Spleen (tissue), 11 donors: Measurements from ENCODE around the gene COL1A2. TPM values are rescaled to one million over a fixed set of nuclear protein-coding genes. Genes with fewer than 3 reads are reported as not detected.
A peak's percentile ranks its signal among the peaks of the same experiment; 100 is the strongest.

Experiments used
- DNase-seq: peaks from one replicate; pipeline ENCODE4 v3.0.0-alpha.2; 2020
- H3K27ac ChIP-seq, 8 donors: fragments of 200-600 bp; sonication (generic) in 7 of 8; 1 replicate in 4 of 8; 2 replicates in 4 of 8; pipeline versions ENCODE4 v1.5.0 to v1.8.0; 2016 to 2021; ENCODE audit warnings: inconsistent platforms in 4 of 8, mild to moderate bottlenecking in 4 of 8, moderate library complexity in 1 of 8
- H3K27me3 ChIP-seq, 7 donors: fragments of 200-600 bp; sonication (generic) in 6 of 7; replicated peaks in 1 of 7; 1 replicate in 4 of 7; 2 replicates in 3 of 7; pipeline versions ENCODE4 v1.5.0 to v1.8.0; 2016 to 2021; ENCODE audit warnings: inconsistent platforms in 3 of 7, mild to moderate bottlenecking in 1 of 7
- H3K36me3 ChIP-seq, 6 donors: fragments of 200-600 bp; sonication (generic) in 5 of 6; 1 replicate in 4 of 6; 2 replicates in 2 of 6; pipeline versions ENCODE4 v1.5.0 to v1.8.0; 2016 to 2021; ENCODE audit warnings: inconsistent platforms in 2 of 6
- H3K4me1 ChIP-seq, 6 donors: fragments of 200-600 bp; sonication (generic) in 5 of 6; 1 replicate in 3 of 6; 2 replicates in 3 of 6; pipeline versions ENCODE4 v1.5.0 to v1.8.0; 2016 to 2021; ENCODE audit warnings: inconsistent platforms in 3 of 6
- H3K4me3 ChIP-seq, 8 donors: fragments of 200-600 bp; sonication (generic) in 7 of 8; 1 replicate in 4 of 8; 2 replicates in 4 of 8; pipeline versions ENCODE4 v1.5.0 to v1.8.0; 2016 to 2021; ENCODE audit warnings: inconsistent platforms in 4 of 8, mild to moderate bottlenecking in 4 of 8, moderate library complexity in 2 of 8
- H3K9me3 ChIP-seq, 8 donors: fragments of 200-600 bp; sonication (generic) in 7 of 8; 1 replicate in 4 of 8; 2 replicates in 4 of 8; pipeline versions ENCODE4 v1.5.0 to v1.8.0; 2016 to 2021; ENCODE audit warnings: inconsistent platforms in 4 of 8
- CTCF ChIP-seq, 11 experiments: fragments of 200-600 bp in 7 of 11; fragments of 450-650 bp in 4 of 11; sonication (generic) in 4 of 11; IDR thresholded peaks in 8 of 11; conservative IDR thresholded peaks in 3 of 11; 1 replicate in 7 of 11; 2 replicates in 4 of 11; pipeline versions ENCODE4 v1.4.0 to v1.8.0; 2016 to 2021; ENCODE audit warnings: antibody characterized with exemption in 11 of 11, inconsistent platforms in 4 of 11, mild to moderate bottlenecking in 1 of 11
- POLR2A ChIP-seq, 3 donors: fragments of 450-650 bp; IDR thresholded peaks; one replicate each; pipeline ENCODE4 v1.5.1; 2017; ENCODE audit warnings: antibody characterized with exemption in 3 of 3, mild to moderate bottlenecking in 1 of 3
- POLR2AphosphoS5 ChIP-seq, 3 donors: sonication (generic); formaldehyde crosslinking; IDR thresholded peaks; one replicate each; pipeline ENCODE4 v1.5.1; 2017; ENCODE audit warnings: antibody characterized with exemption in 3 of 3
- whole genome bisulfite sequencing, 5 donors: extraction: QIAGEN DNeasy Blood & Tissue Kit in 3 of 5; methylation state at CpG; one replicate each; pipeline versions ENCODE4 v1.1.5 to v1.1.7; 2013 to 2018; 5-methylcytosine and 5-hydroxymethylcytosine counted together
- intact Hi-C: fragments of 100-400 bp; cut with DNase I; formaldehyde crosslinking; loops from one replicate; pipeline ENCODE4 v1.15.0; 2023; ENCODE audit warnings: low total_unique reads
- polyA plus RNA-seq, 3 donors: library from polyadenylated mRNA; stranded (reverse); fragments of 200-250 nt; gene quantifications; one replicate each; pipeline ENCODE4 v1.2.1, GENCODE V29; 2013
- total RNA-seq, 7 donors: library from RNA; depleted of rRNA in 3 of 7; stranded (reverse); fragments of >200 nt in 3 of 7; fragmentation: NEBNext Ultra II Directional in 4 of 7; extraction: Animal tissue kit (Norgen Biotek cat#: 25700) in 4 of 7; gene quantifications; one replicate each; pipeline versions ENCODE4 v1.1.0 to v1.2.1, GENCODE V29; 2016 to 2021
- donor health status: healthy with polysubstance abuse.
- donor health status: DM: no; HTN: no; CAD: no; lungs with moderate emphysema.
- donor health status: DM: no; HTN: no; CAD: no.
- donor health status: Bipolar disorder and iron deficiency.
- donor health status: healthy.
- donor health status: DM: no; HTN: no; CAD: no.
- donor health status: DM: yes; HTN: yes; CAD: no.

Gene COL1A2
- total and polyA plus RNA-seq, 10 donors, result 39.7 to 228 (median 116) TPM

- no peaks in the 10 kb centered on the region for H3K4me1 ChIP-seq
- peaks cover 0 to 7% (median 0%) of the 10 kb centered on the region in 7 donors for H3K27me3 ChIP-seq
- H3K9me3 ChIP-seq, result no peaks in the 10 kb centered on the region
- DNase-seq, result no peak
- TF ChIP-seq CTCF (IDR thresholded peaks at IDR 0.05 in 8 of 11, conservative IDR thresholded peaks at IDR 0.05 in 3 of 11) (no peak), POLR2A (IDR thresholded peaks at IDR 0.05) (no peak), POLR2AphosphoS5 (IDR thresholded peaks at IDR 0.05) (no peak)
- intact Hi-C loops, result no loop called here
- H3K36me3 ChIP-seq, result no peaks in the 10 kb centered on the region
- WGBS, 5 donors, result 62 to 73% (median 68%) methylated on average over 3 of the region's 3 CpGs
- no peak overlapping the region for H3K4me3 ChIP-seq
- H3K27ac ChIP-seq, result peak overlapping the region in 5 of 8 donors; percentile 8 to 51 (median 29)
Measured at GRCh38 chr7:94439893-94440381, 45.2 kb downstream of the COL1A2 start.

GRCh38 chr7:94440451-94441039 lies 45.9 kb downstream of the COL1A2 start:
- Histone ChIP-seq H3K9me3 (no peaks in the 10 kb centered on the region), H3K4me1 (no peaks in the 10 kb centered on the region), H3K27ac (peak overlapping the region in 1 of 8 donors; percentile 51), H3K27me3 (peaks cover 0 to 7% (median 0%) of the 10 kb centered on the region in 7 donors), H3K36me3 (no peaks in the 10 kb centered on the region), H3K4me3 (no peak overlapping the region)
- intact Hi-C loops, result no loop called here
- no peak for TF ChIP-seq POLR2AphosphoS5 (IDR thresholded peaks at IDR 0.05)
- TF ChIP-seq CTCF (IDR thresholded peaks at IDR 0.05 in 8 of 11, conservative IDR thresholded peaks at IDR 0.05 in 3 of 11), result no peak
- no peak for TF ChIP-seq POLR2A (IDR thresholded peaks at IDR 0.05)
- 74 to 88% (median 79%) methylated on average over 7 of the region's 7 CpGs for WGBS, 5 donors
- no peak for DNase-seq

GRCh38 chr7:94441138-94441537 lies 46.4 kb downstream of the COL1A2 start:
- no peaks in the 10 kb centered on the region for H3K4me1 ChIP-seq
- 66 to 89% (median 73%) methylated on average over 3 of the region's 3 CpGs for WGBS, 5 donors
- TF ChIP-seq POLR2A (IDR thresholded peaks at IDR 0.05), result no peak
- no peak for TF ChIP-seq POLR2AphosphoS5 (IDR thresholded peaks at IDR 0.05)
- TF ChIP-seq CTCF (IDR thresholded peaks at IDR 0.05 in 8 of 11, conservative IDR thresholded peaks at IDR 0.05 in 3 of 11), result no peak

GRCh38 chr7:94442639-94443038 lies 47.9 kb downstream of the COL1A2 start:
- no peaks in the 10 kb centered on the region for H3K4me1 ChIP-seq
- H3K4me3 ChIP-seq, result no peak overlapping the region
- no peak for DNase-seq
- intact Hi-C loops, result no loop called here
- no peaks in the 10 kb centered on the region for H3K9me3 ChIP-seq
- H3K27me3 ChIP-seq, result no peaks in the 10 kb centered on the region
- no peaks in the 10 kb centered on the region for H3K36me3 ChIP-seq
- H3K27ac ChIP-seq, result no peak overlapping the region
- WGBS, 5 donors, result 81 to 88% (median 83%) methylated on average over 3 of the region's 3 CpGs
- no peak for TF ChIP-seq POLR2AphosphoS5 (IDR thresholded peaks at IDR 0.05)
- TF ChIP-seq CTCF (IDR thresholded peaks at IDR 0.05 in 8 of 11, conservative IDR thresholded peaks at IDR 0.05 in 3 of 11), result no peak
- TF ChIP-seq POLR2A (IDR thresholded peaks at IDR 0.05), result no peak

More at GRCh38 chr7:94441138-94441537, 46.4 kb downstream of the COL1A2 start:
- H3K27ac ChIP-seq, result no peak overlapping the region
- intact Hi-C loops, result no loop called here
- DNase-seq, result no peak
- H3K36me3 ChIP-seq, result no peaks in the 10 kb centered on the region
- H3K9me3 ChIP-seq, result no peaks in the 10 kb centered on the region
- peaks cover 0 to 6% (median 0%) of the 10 kb centered on the region in 7 donors for H3K27me3 ChIP-seq
- no peak overlapping the region for H3K4me3 ChIP-seq
